Tibial artery (tissue), 4 donors: ENCODE results near the gene ASXL2.
"Not testable (repeated sequence)": the region's sequence is repeated elsewhere in the genome, so short reads cannot be mapped to it uniquely, and the experiment has no call there.

Source experiments
- DNase-seq, 2 donors: peaks; one replicate each; pipeline ENCODE4 v3.0.0-alpha.2; 2019
- H3K27ac ChIP-seq, 2 donors: fragments of 200-600 bp; sonication (generic) in 1 of 2; 1 replicate in 1 of 2; 2 replicates in 1 of 2; pipeline ENCODE4 v1.5.1; 2018 to 2019; ENCODE audit warnings: mild to moderate bottlenecking in 1 of 2
- H3K27me3 ChIP-seq, 2 donors: fragments of 200-600 bp; sonication (generic) in 1 of 2; one replicate each; pipeline versions ENCODE4 v1.5.1 to v1.6.0; 2016 to 2019
- H3K36me3 ChIP-seq, 3 donors: fragments of 200-600 bp; sonication (generic) in 2 of 3; one replicate each; pipeline ENCODE4 v1.5.1; 2016 to 2019; ENCODE audit warnings: mild to moderate bottlenecking in 2 of 3
- H3K4me1 ChIP-seq, 4 donors: fragments of 200-600 bp; sonication (generic) in 2 of 4; 1 replicate in 3 of 4; 2 replicates in 1 of 4; pipeline ENCODE4 v1.5.1; 2016 to 2019
- H3K4me3 ChIP-seq, 2 donors: fragments of 200-600 bp; sonication (generic) in 1 of 2; 1 replicate in 1 of 2; 2 replicates in 1 of 2; pipeline ENCODE4 v1.5.1; 2018 to 2019; ENCODE audit warnings: mild to moderate bottlenecking in 2 of 2
- H3K9me3 ChIP-seq, 3 donors: fragments of 200-600 bp; sonication (generic) in 1 of 3; one replicate each; pipeline ENCODE4 v1.5.1; 2016 to 2019
- intact Hi-C: fragments of 100-400 bp; cut with DNase I; formaldehyde crosslinking; loops from one replicate; pipeline ENCODE4 v1.15.0; 2023; ENCODE audit warnings: low total_unique reads
- TF ChIP-seq, protein P1 (sequence below), 2 experiments: fragments of 200-600 bp in 1 of 2; fragments of 450-650 bp in 1 of 2; IDR thresholded peaks; one replicate each; pipeline ENCODE4 v1.5.1; 2017 to 2019; ENCODE audit warnings: antibody characterized with exemption in 2 of 2, mild to moderate bottlenecking in 1 of 2, moderate library complexity in 1 of 2

The ASXL2 gene

GRCh38 chr2:25917832-25918231, 39.5 kb upstream of the ASXL2 start:
- Histone ChIP-seq H3K9me3 (no peaks in the 10 kb centered on the region), H3K4me1 (no peaks in the 10 kb centered on the region), H3K4me3 (no peak overlapping the region), H3K36me3 (no peaks in the 10 kb centered on the region), H3K27me3 (peaks cover 0 to 9% of the 10 kb centered on the region in 2 donors), H3K27ac (no peak overlapping the region)
- intact Hi-C loops, result no loop called here
- TF ChIP-seq, protein P1, sequence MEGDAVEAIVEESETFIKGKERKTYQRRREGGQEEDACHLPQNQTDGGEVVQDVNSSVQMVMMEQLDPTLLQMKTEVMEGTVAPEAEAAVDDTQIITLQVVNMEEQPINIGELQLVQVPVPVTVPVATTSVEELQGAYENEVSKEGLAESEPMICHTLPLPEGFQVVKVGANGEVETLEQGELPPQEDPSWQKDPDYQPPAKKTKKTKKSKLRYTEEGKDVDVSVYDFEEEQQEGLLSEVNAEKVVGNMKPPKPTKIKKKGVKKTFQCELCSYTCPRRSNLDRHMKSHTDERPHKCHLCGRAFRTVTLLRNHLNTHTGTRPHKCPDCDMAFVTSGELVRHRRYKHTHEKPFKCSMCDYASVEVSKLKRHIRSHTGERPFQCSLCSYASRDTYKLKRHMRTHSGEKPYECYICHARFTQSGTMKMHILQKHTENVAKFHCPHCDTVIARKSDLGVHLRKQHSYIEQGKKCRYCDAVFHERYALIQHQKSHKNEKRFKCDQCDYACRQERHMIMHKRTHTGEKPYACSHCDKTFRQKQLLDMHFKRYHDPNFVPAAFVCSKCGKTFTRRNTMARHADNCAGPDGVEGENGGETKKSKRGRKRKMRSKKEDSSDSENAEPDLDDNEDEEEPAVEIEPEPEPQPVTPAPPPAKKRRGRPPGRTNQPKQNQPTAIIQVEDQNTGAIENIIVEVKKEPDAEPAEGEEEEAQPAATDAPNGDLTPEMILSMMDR (IDR thresholded peaks at IDR 0.05), result no peak
- no peak for DNase-seq

GRCh38 chr2:25917411-25917810, 39.1 kb upstream of the ASXL2 start:
- H3K4me3 ChIP-seq, H3K27ac ChIP-seq, DNase-seq, intact Hi-C loops, H3K27me3 ChIP-seq, H3K4me1 ChIP-seq, H3K36me3 ChIP-seq, H3K9me3 ChIP-seq: not testable (repeated sequence)

- H3K4me1 ChIP-seq, H3K4me3 ChIP-seq, H3K27me3 ChIP-seq, H3K9me3 ChIP-seq, H3K27ac ChIP-seq, DNase-seq, intact Hi-C loops, H3K36me3 ChIP-seq: not testable (repeated sequence)
Observed at GRCh38 chr2:25915944-25916772, 37.9 kb upstream of the ASXL2 start.

DNA sequence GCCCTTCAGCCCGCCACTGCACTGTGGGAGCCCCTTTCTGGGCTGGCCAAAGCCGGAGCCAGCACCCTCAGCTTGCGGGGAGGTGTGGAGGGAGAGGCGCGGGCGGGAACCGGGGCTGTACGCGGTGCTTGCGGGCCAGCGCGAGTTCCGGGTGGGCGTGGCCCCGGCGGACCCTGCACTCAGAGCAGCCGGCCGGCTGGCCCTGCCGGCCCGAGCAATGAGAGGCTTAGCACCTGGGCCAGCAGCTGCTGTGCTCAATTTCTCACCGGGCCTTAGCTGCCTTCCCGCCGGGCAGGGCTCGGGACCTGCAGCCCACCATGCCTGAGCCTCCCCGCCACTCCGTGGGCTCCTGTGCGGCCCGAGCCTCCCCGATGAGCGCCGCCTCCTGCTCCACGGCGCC, 37.1 kb upstream of the ASXL2 start:
- intact Hi-C loops, H3K4me3 ChIP-seq, H3K4me1 ChIP-seq, H3K27me3 ChIP-seq, H3K36me3 ChIP-seq, H3K27ac ChIP-seq, H3K9me3 ChIP-seq, DNase-seq: not testable (repeated sequence)

DNA sequence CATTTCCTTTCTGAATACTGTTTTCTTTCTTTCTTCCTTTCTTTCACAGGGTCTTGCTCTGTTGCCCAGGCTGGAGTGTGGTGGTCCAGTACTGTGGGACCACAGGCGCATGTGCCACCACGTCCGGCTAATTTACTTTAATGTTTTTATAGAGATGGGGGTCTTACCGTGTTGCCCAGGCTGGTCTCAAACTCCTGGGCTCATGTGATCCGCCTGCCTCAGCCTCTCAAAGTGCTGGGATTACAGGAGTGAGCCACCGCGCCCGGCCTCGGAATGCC, 35.3 kb upstream of the ASXL2 start:
- H3K27me3 ChIP-seq, H3K9me3 ChIP-seq, H3K4me1 ChIP-seq, intact Hi-C loops, H3K27ac ChIP-seq, H3K4me3 ChIP-seq, DNase-seq, H3K36me3 ChIP-seq: not testable (repeated sequence)

- H3K36me3 ChIP-seq, result no peaks in the 10 kb centered on the region
- H3K27me3 ChIP-seq, result peaks cover 0 to 4% of the 10 kb centered on the region in 2 donors
- H3K27ac ChIP-seq, result no peak overlapping the region
- no peak for DNase-seq
- TF ChIP-seq, protein P1 (IDR thresholded peaks at IDR 0.05), result no peak
- no peaks in the 10 kb centered on the region for H3K4me1 ChIP-seq
- H3K9me3 ChIP-seq, result no peaks in the 10 kb centered on the region
- intact Hi-C loops, result no loop called here
- H3K4me3 ChIP-seq, result no peak overlapping the region
Observed at GRCh38 chr2:25912851-25913695, 34.8 kb upstream of the ASXL2 start.

GRCh38 chr2:25909574-25909973, 31.3 kb upstream of the ASXL2 start:
- H3K27me3 ChIP-seq, H3K4me1 ChIP-seq, H3K9me3 ChIP-seq, H3K27ac ChIP-seq, H3K4me3 ChIP-seq, DNase-seq, intact Hi-C loops, H3K36me3 ChIP-seq: not testable (repeated sequence)

DNA sequence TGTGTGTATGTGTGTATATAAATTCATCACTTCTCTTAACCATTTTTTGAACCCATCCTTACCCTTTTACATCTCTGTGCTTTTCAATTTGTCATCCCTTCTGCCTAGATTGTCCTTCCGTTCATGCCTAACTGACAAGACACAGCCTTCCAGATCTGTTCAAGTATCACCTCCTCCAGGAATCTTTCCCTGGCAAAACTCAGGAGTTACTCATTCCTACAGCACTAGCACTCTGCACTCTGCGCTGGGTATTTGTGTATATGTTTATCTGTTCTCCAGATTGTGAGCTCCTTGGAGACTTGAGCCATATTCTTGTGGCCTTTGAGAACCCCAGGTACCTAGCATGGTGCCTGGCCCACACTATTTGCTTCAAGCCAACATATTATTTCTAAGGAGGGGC, 26.8 kb upstream of the ASXL2 start:
- H3K27ac ChIP-seq, result no peak overlapping the region
- TF ChIP-seq, protein P1 (IDR thresholded peaks at IDR 0.05), result no peak
- no peaks in the 10 kb centered on the region for H3K9me3 ChIP-seq
- no peaks in the 10 kb centered on the region for H3K4me1 ChIP-seq
- intact Hi-C loops, result no loop called here
- no peak overlapping the region for H3K4me3 ChIP-seq
- no peak for DNase-seq
- H3K36me3 ChIP-seq, result no peaks in the 10 kb centered on the region
- no peaks in the 10 kb centered on the region for H3K27me3 ChIP-seq
